Naive thymus-derived CD4-positive, alpha-beta T cell (primary cell): Measurements from ENCODE around the gene RAE1. TPM values are rescaled to one million over a fixed set of nuclear protein-coding genes. Genes with fewer than 3 reads are reported as not detected.

Experiments
- ATAC-seq: fragments of 150-1000 bp; cut with Tn5 transposase; 2 replicates; pipeline ENCODE4 v1.10.0; 2021; ENCODE audit warnings: mild to moderate bottlenecking, moderate library complexity
- CTCF ChIA-PET: fragments of 350-600 bp; sonication (Branson Sonifier 250); formaldehyde crosslinking; loops from one replicate; lab custom pipeline; 2021; ENCODE audit warnings: antibody characterized with exemption; lab: Charles Lee
- POLR2A ChIA-PET: fragments of 350-600 bp; sonication (Branson Sonifier 250); formaldehyde crosslinking; loops from one replicate; lab custom pipeline; 2021; ENCODE audit warnings: antibody characterized with exemption, inconsistent platforms; lab: Charles Lee
- DNase-seq, 9 donors: peaks; one replicate each; pipeline versions ENCODE4 v3.0.0 to v3.0.0-alpha.2; 2020 to 2022; ENCODE audit warnings: mixed read lengths in 1 of 9
- H3K27ac ChIP-seq: one replicate; pipeline ENCODE4 v1.7.0; 2013; ENCODE audit warnings: mild to moderate bottlenecking, low read depth, low read length, moderate library complexity
- H3K27me3 ChIP-seq, 2 donors: one replicate each; pipeline ENCODE4 v1.7.0; 2013; ENCODE audit warnings: low read length in 2 of 2, mild to moderate bottlenecking in 2 of 2, moderate library complexity in 2 of 2; ENCODE audit not compliant: control insufficient read depth in 2 of 2, insufficient read depth in 2 of 2
- H3K36me3 ChIP-seq, 3 experiments: 1 replicate in 2 of 3; 2 replicates in 1 of 3; pipeline ENCODE4 v1.7.0; 2013; ENCODE audit warnings: low read length in 3 of 3, mild to moderate bottlenecking in 3 of 3, moderate library complexity in 1 of 3; ENCODE audit not compliant: insufficient read depth in 3 of 3, control insufficient read depth in 2 of 3
- H3K4me1 ChIP-seq, 2 donors: one replicate each; pipeline ENCODE4 v1.7.0; 2013; ENCODE audit warnings: low read length in 2 of 2, mild to moderate bottlenecking in 2 of 2, moderate library complexity in 1 of 2; ENCODE audit not compliant: control insufficient read depth in 2 of 2, insufficient read depth in 2 of 2
- H3K4me3 ChIP-seq: 2 replicates; pipeline ENCODE4 v1.7.0; 2013; ENCODE audit warnings: mild to moderate bottlenecking, low read length
- H3K9me3 ChIP-seq, 3 experiments: 1 replicate in 2 of 3; 2 replicates in 1 of 3; pipeline ENCODE4 v1.7.0; 2013; ENCODE audit warnings: low read length in 3 of 3; ENCODE audit not compliant: control insufficient read depth in 2 of 3
- H3K27ac Mint-ChIP-seq, 9 donors: one replicate each; pipeline ENCODE4 v1.8.0; 2020 to 2022; ENCODE audit warnings: mixed read lengths in 9 of 9, mild to moderate bottlenecking in 8 of 9, moderate library complexity in 5 of 9, inconsistent platforms in 2 of 9
- H3K27me3 Mint-ChIP-seq, 5 donors: one replicate each; pipeline ENCODE4 v1.8.0; 2021 to 2022; ENCODE audit warnings: mixed read lengths in 5 of 5, mild to moderate bottlenecking in 1 of 5
- H3K36me3 Mint-ChIP-seq, 5 donors: one replicate each; pipeline ENCODE4 v1.8.0; 2020 to 2022; ENCODE audit warnings: mixed read lengths in 5 of 5, mild to moderate bottlenecking in 3 of 5, inconsistent platforms in 1 of 5
- H3K4me1 Mint-ChIP-seq, 7 donors: one replicate each; pipeline ENCODE4 v1.8.0; 2020 to 2022; ENCODE audit warnings: mixed read lengths in 7 of 7, mild to moderate bottlenecking in 3 of 7, inconsistent platforms in 1 of 7
- H3K4me3 Mint-ChIP-seq, 10 donors: one replicate each; pipeline ENCODE4 v1.8.0; 2020 to 2022; ENCODE audit warnings: mild to moderate bottlenecking in 10 of 10, mixed read lengths in 10 of 10, moderate library complexity in 6 of 10, inconsistent platforms in 2 of 10
- H3K9me3 Mint-ChIP-seq, 11 donors: one replicate each; pipeline ENCODE4 v1.8.0; 2020 to 2022; ENCODE audit warnings: mixed read lengths in 11 of 11, mild to moderate bottlenecking in 4 of 11, inconsistent platforms in 1 of 11, moderate library complexity in 1 of 11
- intact Hi-C, 2 donors: fragments of 100-400 bp; cut with micrococcal nuclease; formaldehyde crosslinking; loops; one replicate each; pipeline ENCODE4 v1.15.1; 2023
- polyA plus RNA-seq, 2 donors: library from polyadenylated mRNA; unstranded; fragments of 300-500 nt; fragmentation: Illumina TruSeq; gene quantifications; one replicate each; pipeline ENCODE4 v1.2.3, GENCODE V29; 2021
- total RNA-seq, 6 experiments: library from RNA in 5 of 6; stranded (reverse) in 5 of 6; gene quantifications; 1 replicate in 5 of 6; 2 replicates in 1 of 6; pipeline ENCODE4 v1.2.3 and lab custom pipeline; 2021 to 2026

Gene RAE1
- total and polyA plus RNA-seq, 7 experiments from 2014 or later, result 31.0 to 65.1 (median 40.4) TPM

DNA sequence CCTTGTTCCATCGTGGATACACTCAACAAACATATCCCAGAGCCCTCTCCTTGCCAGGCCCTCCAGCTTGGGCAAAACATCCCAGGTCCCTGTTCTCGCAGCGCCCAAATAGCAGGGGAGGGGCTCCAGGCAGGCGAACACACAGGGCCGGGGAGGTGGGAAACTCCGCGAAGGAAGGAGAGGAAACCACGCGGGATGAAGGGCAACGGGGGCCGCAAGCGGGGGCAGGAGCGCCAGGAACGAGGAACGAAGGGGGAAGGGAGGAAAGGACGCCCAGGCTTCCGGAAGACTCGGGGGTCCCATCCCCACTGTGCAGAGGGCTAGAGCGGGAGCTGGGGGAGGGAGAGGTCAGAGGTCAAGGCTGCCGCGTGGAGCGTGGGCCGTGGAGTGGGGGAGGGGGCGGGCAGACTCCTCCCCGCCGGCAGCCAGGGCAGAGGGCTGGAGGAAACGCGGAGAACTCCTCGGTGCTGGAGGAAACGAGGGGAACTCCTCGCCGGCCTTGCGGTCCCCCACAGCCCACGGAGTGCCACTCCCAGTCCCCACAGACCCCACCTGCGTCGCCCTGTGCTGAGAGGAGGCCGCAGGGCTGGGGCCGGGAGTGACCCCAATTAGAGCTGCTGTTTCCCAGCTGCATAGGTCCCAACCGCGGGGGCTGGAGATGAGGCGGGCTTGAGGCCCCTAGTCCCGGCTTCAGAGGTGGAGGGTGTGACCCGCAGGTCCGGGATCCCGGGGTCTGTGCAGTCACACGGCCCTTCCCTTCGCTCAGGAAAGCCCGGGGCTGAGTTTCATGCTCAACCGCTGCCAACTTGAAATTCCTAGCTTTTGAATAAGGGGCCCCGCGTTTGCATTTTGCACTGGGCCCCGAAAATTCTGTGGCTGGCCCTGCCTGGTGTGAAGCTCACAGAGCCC, 38.9 kb downstream of the RAE1 start:
- Histone ChIP-seq H3K36me3 (peaks cover 16 to 31% (median 19%) of the 10 kb centered on the region in 3 experiments), H3K27ac (peak overlapping the region; percentile 73), H3K27me3 (no peaks in the 10 kb centered on the region), H3K4me3 (peak overlapping the region; percentile 63), H3K9me3 (no peaks in the 10 kb centered on the region), H3K4me1 (peaks cover 36 to 38% of the 10 kb centered on the region in 2 donors)
- ChIA-PET POLR2A (interaction anchor here (0.6 to 6.8 kb wide), 21 partner anchors 8 to 1303 kb away, joined by 3 to 109 read pairs (median 4); partner anchors contain the start of genes PMEPA1, RAE1 and VAPB), CTCF (interaction anchor here (0.6 to 4.0 kb wide), 9 partner anchors 8 to 1785 kb away, joined by 3 to 20 read pairs (median 5); no protein-coding TSS in a partner anchor)
- no peaks in the 10 kb centered on the region for H3K27me3 Mint-ChIP-seq
- peaks cover 0 to 6% (median 0%) of the 10 kb centered on the region in 11 donors for H3K9me3 Mint-ChIP-seq
- peaks cover 9 to 26% (median 19%) of the 10 kb centered on the region in 5 donors for H3K36me3 Mint-ChIP-seq
- DNase-seq, result peak in 5 of 9 donors; percentile 24 to 77 (median 37)
- peak overlapping the region; percentile 74 to 89 (median 86) for H3K4me3 Mint-ChIP-seq
- peak; percentile 12 for ATAC-seq
- peak overlapping the region; percentile 82 to 95 (median 92) for H3K27ac Mint-ChIP-seq
- H3K4me1 Mint-ChIP-seq, result peaks cover 29 to 43% (median 34%) of the 10 kb centered on the region in 7 donors
- intact Hi-C loops, result loop anchor here (1.0 to 10.0 kb wide), 10 partner anchors 8 to 1645 kb away; partner anchors contain the start of genes ATP5F1E (in 1 of the 2), PMEPA1 (in 1 of the 2), RAE1 (in 1 of the 2) and STX16 (in 1 of the 2)

DNA sequence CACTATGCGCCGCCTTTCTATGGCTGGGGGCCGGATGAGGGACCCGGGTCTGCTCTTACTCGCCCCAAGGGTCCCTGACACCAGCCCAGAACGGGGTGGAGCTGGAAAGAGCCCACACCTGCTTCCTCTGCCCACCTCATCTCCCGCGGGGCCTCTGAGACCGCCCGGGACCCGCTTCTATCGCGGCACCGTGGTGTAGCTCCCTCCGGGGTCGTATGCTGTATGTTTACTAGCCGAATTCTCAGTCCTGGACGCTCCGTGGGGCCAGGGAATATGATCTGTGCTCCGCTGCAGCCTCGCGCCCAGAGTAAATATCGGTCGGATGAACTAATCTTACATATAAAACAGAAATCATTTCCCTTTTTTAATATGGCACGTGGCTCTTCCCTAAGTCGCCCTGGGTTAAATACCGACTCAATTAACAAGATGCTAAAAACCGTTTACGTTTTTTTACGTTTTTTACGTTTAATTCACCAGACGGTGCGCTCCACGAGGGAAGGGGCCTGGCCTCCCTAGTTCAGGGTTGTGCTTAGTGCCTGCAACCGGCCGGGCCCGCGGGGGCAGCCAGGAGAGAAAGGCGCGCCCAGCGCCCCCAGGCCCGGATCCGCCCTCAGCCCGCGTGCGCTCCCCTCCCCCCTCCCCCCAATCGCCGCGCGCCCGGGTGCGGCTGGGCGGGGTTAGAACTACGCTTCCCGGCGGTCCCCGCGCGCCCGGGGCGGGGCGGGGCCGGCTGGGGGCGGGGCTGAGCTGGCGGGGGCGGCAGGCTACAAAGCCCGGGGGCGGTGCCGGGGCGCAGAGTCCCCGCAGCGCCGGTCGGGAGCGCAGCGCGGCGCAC, 39.8 kb downstream of the RAE1 start, which contains the start of gene RBM38:
Gene RBM38 (plus strand): TSS at position 793 of the 835 bp plus-strand sequence. CDS start 186 bp downstream, outside the sequence.
- H3K4me3 ChIP-seq, result peak within 1 kb of the TSS; percentile 99
- Mint-ChIP-seq H3K9me3 (peaks cover 0 to 5% (median 0%) of the 10 kb centered on the region in 11 donors), H3K27ac (peak within 1 kb of the TSS; percentile 92 to 100 (median 99)), H3K27me3 (no peaks in the 10 kb centered on the region), H3K4me3 (peak within 1 kb of the TSS; percentile 90 to 99 (median 98)), H3K4me1 (peaks cover 36 to 51% (median 42%) of the 10 kb centered on the region in 7 donors), H3K36me3 (peaks cover 9 to 33% (median 23%) of the 10 kb centered on the region in 5 donors)
- intact Hi-C loops, result loop anchor here (1.0 to 10.0 kb wide), 6 partner anchors 10 to 1644 kb away; partner anchors contain the start of genes ATP5F1E (in 1 of the 2), PMEPA1 (in 1 of the 2), RAB22A (in 1 of the 2) and STX16 (in 1 of the 2)
- ChIA-PET POLR2A (interaction anchor here (0.6 to 6.8 kb wide), 20 partner anchors 9 to 1302 kb away, joined by 3 to 109 read pairs (median 5); partner anchors contain the start of genes PMEPA1, RAE1, VAPB and ZBP1), CTCF (interaction anchor here (0.7 to 4.0 kb wide), 6 partner anchors 8 to 105 kb away, joined by 3 to 20 read pairs (median 7); no protein-coding TSS in a partner anchor)
- H3K36me3 ChIP-seq, result peaks cover 17 to 39% (median 25%) of the 10 kb centered on the region in 3 experiments
- no peaks in the 10 kb centered on the region for H3K9me3 ChIP-seq
- ATAC-seq (peak; percentile 83), DNase-seq (peak; percentile 64 to 89 (median 71))
- peaks cover 42 to 44% of the 10 kb centered on the region in 2 donors for H3K4me1 ChIP-seq
- H3K27ac ChIP-seq, result peak within 1 kb of the TSS; percentile 83
- no peaks in the 10 kb centered on the region for H3K27me3 ChIP-seq

DNA sequence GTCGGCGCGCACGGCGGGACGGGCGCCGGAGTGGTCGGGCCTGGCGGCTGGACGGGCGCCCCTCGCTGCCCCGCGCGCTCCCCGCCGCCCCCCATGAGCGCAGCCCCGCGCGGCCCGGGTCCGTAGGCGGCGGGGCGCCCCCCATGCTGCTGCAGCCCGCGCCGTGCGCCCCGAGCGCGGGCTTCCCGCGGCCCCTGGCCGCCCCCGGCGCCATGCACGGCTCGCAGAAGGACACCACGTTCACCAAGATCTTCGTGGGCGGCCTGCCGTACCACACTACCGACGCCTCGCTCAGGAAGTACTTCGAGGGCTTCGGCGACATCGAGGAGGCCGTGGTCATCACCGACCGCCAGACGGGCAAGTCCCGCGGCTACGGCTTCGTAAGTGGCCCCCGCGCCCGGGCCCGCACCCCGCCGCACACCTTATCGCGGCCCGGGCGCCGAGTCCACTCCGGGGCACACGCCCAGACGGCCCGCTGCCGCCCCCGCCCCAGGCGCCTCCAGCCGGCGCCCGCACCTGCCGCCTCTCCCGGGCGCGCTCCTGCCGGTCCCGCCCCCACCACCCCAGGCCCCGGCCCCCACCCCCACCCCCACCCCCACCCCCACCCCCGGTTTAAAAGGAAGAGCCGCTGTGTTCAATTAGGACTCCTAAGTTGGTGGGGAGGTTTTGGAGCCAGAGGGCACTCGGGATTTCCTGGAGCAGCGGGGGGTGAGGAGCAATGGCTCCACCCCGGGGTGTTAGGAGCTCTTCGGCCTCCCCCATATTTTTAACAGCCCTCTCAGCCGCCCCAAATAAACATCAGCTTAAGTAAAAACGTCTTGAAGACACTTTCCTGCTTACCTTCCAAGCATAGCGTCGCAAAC, 40.6 kb downstream of the RAE1 start:
- ChIA-PET CTCF (interaction anchor here (0.7 to 2.0 kb wide), 9 partner anchors 9 to 917 kb away, joined by 3 to 7 read pairs (median 5); no protein-coding TSS in a partner anchor), POLR2A (interaction anchor here (0.7 to 6.8 kb wide), 33 partner anchors 9 to 1745 kb away, joined by 3 to 109 read pairs (median 5); partner anchors contain the start of genes AURKA, CASS4, CSTF1 and PMEPA1)
- H3K36me3 Mint-ChIP-seq, result peaks cover 9 to 36% (median 31%) of the 10 kb centered on the region in 5 donors
- Histone ChIP-seq H3K36me3 (peaks cover 22 to 48% (median 33%) of the 10 kb centered on the region in 3 experiments), H3K4me1 (peaks cover 51 to 53% of the 10 kb centered on the region in 2 donors), H3K27ac (peak overlapping the region; percentile 83), H3K4me3 (peak overlapping the region; percentile 99), H3K9me3 (no peaks in the 10 kb centered on the region), H3K27me3 (no peaks in the 10 kb centered on the region)
- H3K27ac Mint-ChIP-seq, result peak overlapping the region; percentile 92 to 100 (median 99)
- peak overlapping the region; percentile 90 to 99 (median 98) for H3K4me3 Mint-ChIP-seq
- H3K4me1 Mint-ChIP-seq, result peaks cover 36 to 60% (median 50%) of the 10 kb centered on the region in 7 donors
- H3K9me3 Mint-ChIP-seq, result peaks cover 0 to 5% (median 0%) of the 10 kb centered on the region in 11 donors
- intact Hi-C loops, result loop anchor here (1.0 to 10.0 kb wide), 6 partner anchors 10 to 1643 kb away; partner anchors contain the start of genes ATP5F1E (in 1 of the 2), PMEPA1 (in 1 of the 2), RAB22A (in 1 of the 2) and STX16 (in 1 of the 2)
- ATAC-seq (peak; percentile 1), DNase-seq (peak in 5 of 9 donors; percentile 25 to 59 (median 33))
- H3K27me3 Mint-ChIP-seq, result no peaks in the 10 kb centered on the region

DNA sequence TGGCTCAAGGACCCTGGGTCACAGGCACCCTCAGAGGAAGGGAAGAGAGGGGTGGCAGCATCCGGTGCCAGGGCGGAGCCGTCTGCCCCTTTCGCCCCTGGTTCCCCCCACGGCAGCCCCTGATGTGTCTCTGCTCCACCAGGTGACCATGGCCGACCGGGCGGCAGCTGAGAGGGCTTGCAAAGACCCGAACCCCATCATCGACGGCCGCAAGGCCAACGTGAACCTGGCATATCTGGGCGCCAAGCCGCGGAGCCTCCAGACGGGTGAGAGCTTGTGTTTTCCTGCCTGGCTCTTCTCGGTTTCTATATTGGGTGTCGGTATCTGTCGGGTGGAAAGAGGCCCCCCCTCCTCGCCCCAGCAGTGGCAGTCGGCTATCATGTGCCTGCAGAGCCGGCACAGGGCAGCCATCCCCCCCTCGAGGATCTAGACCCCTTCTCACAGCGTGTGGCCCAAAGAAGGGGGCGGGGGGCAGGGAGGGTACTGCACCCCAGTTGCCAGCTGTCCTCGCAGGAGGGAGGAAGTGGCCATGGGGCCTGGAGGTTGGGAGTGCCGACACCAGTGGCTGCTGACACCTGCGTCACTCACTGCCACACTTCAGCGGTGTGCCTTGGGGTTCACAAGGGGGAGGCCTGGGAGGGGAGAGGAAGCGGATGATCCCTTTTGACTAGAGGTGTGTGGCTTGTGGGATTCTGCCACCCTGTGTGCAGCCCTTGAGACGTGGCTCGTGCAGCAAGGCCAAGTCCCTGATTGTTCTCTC, 41.6 kb downstream of the RAE1 start:
- peak; percentile 75 for ATAC-seq
- H3K27me3 ChIP-seq, result no peaks in the 10 kb centered on the region
- DNase-seq, result peak; percentile 64 to 94 (median 92)
- no peaks in the 10 kb centered on the region for H3K27me3 Mint-ChIP-seq
- CTCF ChIA-PET, result interaction anchor here (0.7 to 2.0 kb wide), 10 partner anchors 10 to 916 kb away, joined by 3 to 7 read pairs (median 5); no protein-coding TSS in a partner anchor
- H3K9me3 Mint-ChIP-seq, result peaks cover 0 to 7% (median 0%) of the 10 kb centered on the region in 11 donors
- H3K4me3 ChIP-seq, result peak overlapping the region; percentile 99
- H3K9me3 ChIP-seq, result no peaks in the 10 kb centered on the region
- peaks cover 61 to 63% of the 10 kb centered on the region in 2 donors for H3K4me1 ChIP-seq
- H3K36me3 ChIP-seq, result peaks cover 28 to 57% (median 34%) of the 10 kb centered on the region in 3 experiments
- POLR2A ChIA-PET, result interaction anchor here (0.6 to 6.8 kb wide), 29 partner anchors 8 to 1744 kb away, joined by 3 to 109 read pairs (median 5); partner anchors contain the start of genes ATP5F1E, AURKA, CASS4 and CSTF1
- peak overlapping the region; percentile 92 to 100 (median 99) for H3K27ac Mint-ChIP-seq
- H3K27ac ChIP-seq, result peak overlapping the region; percentile 83
- H3K36me3 Mint-ChIP-seq, result peaks cover 9 to 45% (median 38%) of the 10 kb centered on the region in 5 donors
- H3K4me1 Mint-ChIP-seq, result peaks cover 44 to 70% (median 60%) of the 10 kb centered on the region in 7 donors
- H3K4me3 Mint-ChIP-seq, result peak overlapping the region; percentile 90 to 99 (median 98)
- intact Hi-C loops, result loop anchor here (1.0 to 10.0 kb wide), 5 partner anchors 41 to 1642 kb away; partner anchors contain the start of genes RAE1 (in 2 of the 2), ATP5F1E (in 1 of the 2) and STX16 (in 1 of the 2)
